ENCODE results near the gene CD1E. TPM values are rescaled to one million over a fixed set of nuclear protein-coding genes. Genes with fewer than 3 reads are reported as not detected.

The CD1E gene
- total and polyA plus RNA-seq, 2 of the 8 experiments (the other 6 are each of a cell fraction or from before 2014, with no cell fraction given): not detected

DNA sequence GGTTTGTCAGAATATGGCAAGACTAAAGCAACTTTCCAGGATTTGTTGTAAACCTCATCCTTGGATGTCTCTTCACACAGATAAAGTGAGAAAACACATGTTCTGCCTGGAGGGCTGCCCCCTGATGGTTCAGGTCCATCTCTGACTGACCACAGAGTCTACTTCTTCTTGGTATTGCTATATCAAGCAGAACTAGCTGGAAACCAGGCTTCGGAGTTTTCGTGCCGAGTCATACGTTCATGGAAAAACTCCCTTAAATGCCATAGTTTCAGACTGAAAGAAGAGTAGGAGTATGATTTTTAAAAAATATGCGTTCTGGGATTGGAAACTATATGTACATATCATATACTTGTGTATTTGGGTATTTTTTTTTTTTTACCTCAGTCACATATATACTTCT is 39.8 kb downstream of the CD1E start:
- no peaks in the 10 kb centered on the region for H3K36me3 ChIP-seq (ENCODE audit: control insufficient read depth in 2 of 4, insufficient read depth in 4 of 4, low read length in 3 of 4)

More for the DNA sequence above, 39.8 kb downstream of the CD1E start:
- H3K9me3 ChIP-seq (ENCODE audit: insufficient read depth in 2 of 2, low read depth in 1 of 2, low read length in 1 of 2): no peaks in the 10 kb centered on the region
- H3K9ac ChIP-seq (replicated peaks in 1 of 4; ENCODE audit: extremely low read depth in 1 of 4, low read depth in 3 of 4, low read length in 3 of 4): no peak overlapping the region
- ChIA-PET CTCF (ENCODE audit: partially characterized antibody) (interaction anchor here (0.6 kb wide), 1 partner anchor 487 kb away, joined by 3 read pairs; no protein-coding TSS in a partner anchor), POLR2A (ENCODE audit: partially characterized antibody) (no interaction called here)
- no peak overlapping the region for H3K18ac ChIP-seq (ENCODE audit: extremely low read depth, low read length)
- H4K20me1 ChIP-seq (replicated peaks in 1 of 2; ENCODE audit: control insufficient read depth in 1 of 2, insufficient read depth in 2 of 2, low read length in 2 of 2): no peaks in the 10 kb centered on the region
- H3K4me2 ChIP-seq (ENCODE audit: insufficient read depth in 1 of 2, low read depth in 2 of 2, low read length in 2 of 2): no peak overlapping the region
- H3K27me3 ChIP-seq (replicated peaks in 1 of 4; ENCODE audit: control insufficient read depth in 3 of 4, extremely low read depth in 1 of 4, insufficient read depth in 3 of 4, low read length in 3 of 4): no peaks in the 10 kb centered on the region
- H3K4me3 ChIP-seq (ENCODE audit: extremely low read depth in 1 of 4, insufficient read depth in 2 of 4, low read depth in 3 of 4, low read length in 4 of 4): no peak overlapping the region
- no peaks in the 10 kb centered on the region for H3K4me1 ChIP-seq (replicated peaks in 1 of 4; ENCODE audit: control insufficient read depth in 3 of 4, insufficient read depth in 4 of 4, low read length in 3 of 4)
- no peak overlapping the region for H2BK15ac ChIP-seq (ENCODE audit: low read length)
- 96% methylated on average over 5 of the region's 5 CpGs; no CpG with 5 or more reads in 1 of the 2 experiments for WGBS, 2 experiments (ENCODE audit: extremely low coverage in 1 of 2, insufficient coverage in 1 of 2, insufficient read length in 1 of 2, insufficient replicate concordance in 2 of 2, low coverage in 1 of 2, low lambda C conversion rate in 2 of 2, missing lambda C conversion rate in 1 of 2)
- no peak overlapping the region for H4K91ac ChIP-seq (replicated peaks; ENCODE audit: insufficient read length, low read length)
- no peak for TF ChIP-seq NANOG (IDR thresholded peaks at IDR 0.05; ENCODE audit: insufficient read depth, low read depth, low read length, poor library complexity, severe bottlenecking)
- H2BK20ac ChIP-seq (ENCODE audit: low read length): no peak overlapping the region
- no peak for FAIRE-seq
- no peak overlapping the region for H2AK5ac ChIP-seq (ENCODE audit: low read depth, low read length)
- H2AFZ ChIP-seq (ENCODE audit: low read length): no peak overlapping the region
- H4K8ac ChIP-seq (ENCODE audit: extremely low read depth, insufficient read depth, low read length): no peak overlapping the region
- H3K79me1 ChIP-seq (ENCODE audit: low read depth, low read length): no peaks in the 10 kb centered on the region
- no peak overlapping the region for H3K4ac ChIP-seq (replicated peaks; ENCODE audit: insufficient read length, low read depth, low read length)
- no peak overlapping the region for H4K5ac ChIP-seq (ENCODE audit: insufficient read length, low read depth, low read length)
- DNase-seq (ENCODE audit: low read depth in 1 of 2, low spot score in 2 of 2): no peak
- no peak overlapping the region for H2BK5ac ChIP-seq (ENCODE audit: low read depth, low read length)
- no peaks in the 10 kb centered on the region for H3K23me2 ChIP-seq (ENCODE audit: low read depth, low read length)
- H3K27ac ChIP-seq (ENCODE audit: low read depth, low read length): no peak overlapping the region
- H3K14ac ChIP-seq (ENCODE audit: insufficient read length): no peak overlapping the region
- no peak overlapping the region for H3K23ac ChIP-seq (ENCODE audit: insufficient read length)
- no peak overlapping the region for H2BK12ac ChIP-seq (ENCODE audit: low read depth, low read length)
- H3K79me2 ChIP-seq (ENCODE audit: control insufficient read depth in 1 of 2, insufficient read depth in 2 of 2, low read length in 2 of 2): no peaks in the 10 kb centered on the region
- no peak overlapping the region for H3K56ac ChIP-seq (replicated peaks; ENCODE audit: insufficient read length, low read depth, low read length)
- H2BK120ac ChIP-seq (replicated peaks; ENCODE audit: low read depth, low read length): no peak overlapping the region

All from H1 (cell line).